DND-41 (cell line): ENCODE measurements around the gene INTS1.

ENCODE experiments used
- ATAC-seq: fragments of 200-7000 bp; cut with Tn5 transposase; 3 replicates; pipeline ENCODE4 v1.9.1; 2021; ENCODE audit warnings: low read depth; ENCODE audit not compliant: insufficient read depth
- DNase-seq: peaks from one replicate; pipeline ENCODE4 v3.0.0-alpha.2; 2020
- H2AFZ ChIP-seq: 2 replicates; pipeline ENCODE4 v1.6.0; 2012; ENCODE audit warnings: low read depth, low read length
- H3K27ac ChIP-seq: 2 replicates; pipeline ENCODE4 v1.5.1; 2012; ENCODE audit warnings: low read length, inconsistent platforms
- H3K27me3 ChIP-seq: fragments of 200-600 bp; sonication (generic); 2 replicates; pipeline ENCODE4 v1.6.0; 2012; ENCODE audit warnings: low read length, mild to moderate bottlenecking, inconsistent platforms; ENCODE audit not compliant: insufficient read depth, poor library complexity
- H3K36me3 ChIP-seq: 2 replicates; pipeline ENCODE4 v1.5.1; 2012; ENCODE audit warnings: low read length, inconsistent platforms; ENCODE audit not compliant: insufficient read depth
- H3K4me1 ChIP-seq: 2 replicates; pipeline ENCODE4 v1.5.1; 2012; ENCODE audit warnings: mild to moderate bottlenecking, low read length; ENCODE audit not compliant: insufficient read depth
- H3K4me2 ChIP-seq: 2 replicates; pipeline ENCODE4 v1.6.0; 2012; ENCODE audit warnings: mild to moderate bottlenecking, moderate library complexity, low read length, inconsistent platforms; ENCODE audit not compliant: insufficient read depth
- H3K4me3 ChIP-seq, 2 experiments: fragments of 200-600 bp in 1 of 2; shearing (Covaris generic) in 1 of 2; 2 replicates each; pipeline ENCODE4 v1.5.1; 2012 to 2016; ENCODE audit warnings: inconsistent platforms in 2 of 2, low read length in 2 of 2, mild to moderate bottlenecking in 2 of 2, low read depth in 1 of 2, moderate library complexity in 1 of 2
- H3K79me2 ChIP-seq: 2 replicates; pipeline ENCODE4 v1.6.0; 2012; ENCODE audit warnings: low read length, inconsistent platforms; ENCODE audit not compliant: insufficient read depth
- H3K9ac ChIP-seq: 2 replicates; pipeline ENCODE4 v1.6.0; 2012; ENCODE audit warnings: low read depth, mild to moderate bottlenecking, inconsistent platforms, low read length, moderate library complexity
- H3K9me3 ChIP-seq: 2 replicates; pipeline ENCODE4 v1.5.1; 2012; ENCODE audit warnings: low read length, moderate library complexity, mild to moderate bottlenecking, inconsistent platforms; ENCODE audit not compliant: insufficient read depth, severe bottlenecking
- H4K20me1 ChIP-seq: 2 replicates; pipeline ENCODE4 v1.6.0; 2012; ENCODE audit warnings: low read length; ENCODE audit not compliant: insufficient read depth
- CTCF ChIP-seq: IDR thresholded peaks from 2 replicates; pipeline ENCODE4 v1.5.1; 2012; ENCODE audit warnings: borderline replicate concordance, low read length, moderate library complexity, mild to moderate bottlenecking; ENCODE audit not compliant: poor library complexity, severe bottlenecking; ENCODE audit errors: extremely low read depth
- EZH2 ChIP-seq: IDR thresholded peaks from 3 replicates; pipeline ENCODE4 v1.6.1; 2012; ENCODE audit warnings: borderline replicate concordance, low read depth, mild to moderate bottlenecking, moderate library complexity, low read length, inconsistent platforms; ENCODE audit not compliant: severe bottlenecking

The INTS1 gene

GRCh38 chr7:1437155-1437880 is 66.9 kb downstream of the INTS1 start:
- ATAC-seq, result no peak
- Histone ChIP-seq H3K4me1 (no peaks in the 10 kb centered on the region), H3K27me3 (no peaks in the 10 kb centered on the region), H3K36me3 (no peaks in the 10 kb centered on the region), H2AFZ (no peak overlapping the region), H3K4me3 (no peak overlapping the region), H3K79me2 (no peaks in the 10 kb centered on the region), H4K20me1 (0 out of 2 replicates have a peak, but pooled peaks cover 4% of the 10 kb centered on the region), H3K9ac (no peak overlapping the region), H3K9me3 (no peaks in the 10 kb centered on the region), H3K4me2 (no peak overlapping the region), H3K27ac (no peak overlapping the region)
- no peak for DNase-seq
- TF ChIP-seq CTCF, result no peak
- TF ChIP-seq EZH2, result no peak

GRCh38 chr7:1436608-1437007 is 67.6 kb downstream of the INTS1 start:
- peaks cover 8% of the 10 kb centered on the region for H4K20me1 ChIP-seq
- H2AFZ ChIP-seq, result no peak overlapping the region
- H3K79me2 ChIP-seq, result no peaks in the 10 kb centered on the region
- no peak for ATAC-seq
- H3K27ac ChIP-seq, result no peak overlapping the region
- H3K27me3 ChIP-seq, result no peaks in the 10 kb centered on the region
- no peak overlapping the region for H3K4me3 ChIP-seq
- no peaks in the 10 kb centered on the region for H3K4me1 ChIP-seq
- TF ChIP-seq EZH2 (no peak), CTCF (no peak)
- no peak for DNase-seq
- no peak overlapping the region for H3K9ac ChIP-seq
- no peaks in the 10 kb centered on the region for H3K9me3 ChIP-seq
- no peaks in the 10 kb centered on the region for H3K36me3 ChIP-seq
- H3K4me2 ChIP-seq, result no peak overlapping the region

DNA sequence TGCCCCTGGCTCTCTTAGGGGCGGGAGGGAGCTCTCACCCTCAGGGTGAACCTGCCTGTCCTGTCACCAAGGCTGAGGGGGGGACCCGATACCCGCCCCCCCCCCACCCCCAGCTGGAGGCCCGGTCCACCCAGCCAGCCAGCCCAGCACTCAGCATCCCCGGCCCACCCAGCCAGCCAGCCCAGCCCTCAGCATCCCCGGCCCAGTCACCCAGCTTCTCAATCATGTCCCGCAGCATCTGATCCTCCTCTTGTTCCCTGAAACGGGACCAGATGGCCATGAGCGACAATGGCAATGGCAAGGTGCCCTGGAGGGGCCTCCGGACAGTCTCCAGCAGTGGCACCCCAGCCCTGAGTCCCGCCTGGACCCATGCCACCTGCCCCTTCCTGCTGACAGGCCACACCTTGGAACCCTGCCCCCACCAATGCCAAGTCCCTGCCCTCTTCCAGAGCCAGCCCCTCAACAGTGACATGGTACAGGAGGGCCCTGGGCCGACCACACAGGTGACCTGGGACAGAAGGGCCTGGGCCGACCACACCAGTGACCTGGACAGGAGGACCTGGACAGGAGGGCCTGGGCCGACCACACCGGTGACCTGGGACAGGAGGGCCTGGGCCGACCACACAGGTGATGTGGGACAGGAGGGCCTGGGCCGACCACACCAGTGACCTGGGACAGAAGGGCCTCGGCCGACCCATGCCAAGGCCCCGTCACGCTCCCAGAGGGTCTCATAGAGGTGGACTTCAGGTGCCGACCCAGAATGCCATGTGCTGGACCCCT is 69.1 kb downstream of the INTS1 start:
- Histone ChIP-seq H3K4me3 (no peak overlapping the region), H3K27me3 (no peaks in the 10 kb centered on the region), H3K36me3 (no peaks in the 10 kb centered on the region), H3K4me2 (no peak overlapping the region), H3K79me2 (no peaks in the 10 kb centered on the region), H2AFZ (no peak overlapping the region), H3K27ac (no peak overlapping the region), H3K9ac (no peak overlapping the region), H3K9me3 (no peaks in the 10 kb centered on the region), H3K4me1 (no peaks in the 10 kb centered on the region), H4K20me1 (peaks cover 8% of the 10 kb centered on the region)
- no peak for TF ChIP-seq CTCF
- TF ChIP-seq EZH2, result no peak
- ATAC-seq (no peak), DNase-seq (no peak)
